ENCODE measurements around the gene NEDD9.

DNA sequence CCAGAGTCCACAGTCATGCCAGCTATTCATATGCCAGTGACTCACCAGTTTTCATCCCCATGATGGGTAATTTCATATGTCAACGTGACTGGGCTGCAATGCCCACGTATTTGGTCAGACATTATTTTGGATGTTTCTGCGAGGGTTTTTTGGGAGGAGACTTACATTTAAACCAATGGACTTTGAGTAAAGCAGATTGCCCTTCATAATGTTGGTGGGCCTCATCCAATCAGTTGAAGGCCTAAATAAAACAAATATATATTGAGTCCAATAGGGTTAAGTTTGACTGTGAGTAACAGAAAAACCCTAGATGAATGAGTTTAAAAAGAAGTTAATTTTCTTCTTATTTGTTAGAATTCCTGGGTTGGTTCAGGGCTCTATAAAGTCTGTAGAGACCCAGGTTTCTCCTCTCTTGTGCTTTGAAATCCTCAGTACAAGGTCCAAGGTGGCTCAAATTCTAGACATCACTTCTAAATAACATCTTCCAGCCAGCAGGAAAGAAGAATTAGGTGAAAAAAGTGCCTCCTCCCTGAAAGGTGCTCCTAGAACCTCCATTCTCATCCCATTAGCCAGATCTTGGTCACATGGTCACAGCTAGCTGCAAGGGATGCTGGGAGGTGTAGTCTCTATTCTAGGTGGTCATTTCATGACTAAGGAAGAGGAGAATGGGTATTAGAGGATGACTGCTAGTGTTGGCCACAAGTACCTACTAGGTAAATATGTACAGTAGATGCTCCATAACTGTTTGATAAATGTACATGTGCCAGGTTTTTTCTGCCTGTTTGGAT is 16.7 kb upstream of the NEDD9 start:
- TF ChIP-seq, protein P1, sequence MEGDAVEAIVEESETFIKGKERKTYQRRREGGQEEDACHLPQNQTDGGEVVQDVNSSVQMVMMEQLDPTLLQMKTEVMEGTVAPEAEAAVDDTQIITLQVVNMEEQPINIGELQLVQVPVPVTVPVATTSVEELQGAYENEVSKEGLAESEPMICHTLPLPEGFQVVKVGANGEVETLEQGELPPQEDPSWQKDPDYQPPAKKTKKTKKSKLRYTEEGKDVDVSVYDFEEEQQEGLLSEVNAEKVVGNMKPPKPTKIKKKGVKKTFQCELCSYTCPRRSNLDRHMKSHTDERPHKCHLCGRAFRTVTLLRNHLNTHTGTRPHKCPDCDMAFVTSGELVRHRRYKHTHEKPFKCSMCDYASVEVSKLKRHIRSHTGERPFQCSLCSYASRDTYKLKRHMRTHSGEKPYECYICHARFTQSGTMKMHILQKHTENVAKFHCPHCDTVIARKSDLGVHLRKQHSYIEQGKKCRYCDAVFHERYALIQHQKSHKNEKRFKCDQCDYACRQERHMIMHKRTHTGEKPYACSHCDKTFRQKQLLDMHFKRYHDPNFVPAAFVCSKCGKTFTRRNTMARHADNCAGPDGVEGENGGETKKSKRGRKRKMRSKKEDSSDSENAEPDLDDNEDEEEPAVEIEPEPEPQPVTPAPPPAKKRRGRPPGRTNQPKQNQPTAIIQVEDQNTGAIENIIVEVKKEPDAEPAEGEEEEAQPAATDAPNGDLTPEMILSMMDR (IDR thresholded peaks at IDR 0.05; ENCODE audit: low read length) = no peak
- no peak for TF ChIP-seq EZH2 (IDR thresholded peaks at IDR 0.05; ENCODE audit: borderline replicate concordance, low read length)

All from OCI-LY1 (cell line).